Smooth muscle cell (in vitro differentiated cells): Measurements from ENCODE around the gene SERPINB8. TPM values are rescaled to one million over a fixed set of nuclear protein-coding genes. Genes with fewer than 3 reads are reported as not detected.

Experiments used
- DNase-seq: peaks from one replicate; lab custom pipeline; 2025; ENCODE audit not compliant: unreplicated experiment; lab: John Stamatoyannopoulos, UW
- H2AFZ ChIP-seq: fragments of 200-600 bp; sonication (generic); 2 replicates; pipeline ENCODE4 v1.6.0; 2016; ENCODE audit warnings: antibody characterized with exemption, low read depth, mild to moderate bottlenecking
- H3F3A ChIP-seq: fragments of 200-600 bp; sonication (generic); 2 replicates; pipeline ENCODE4 v1.6.0; 2017; ENCODE audit warnings: antibody characterized with exemption, low read depth
- H3K27ac ChIP-seq: fragments of 200-600 bp; sonication (generic); 2 replicates; pipeline ENCODE4 v1.5.1; 2016; ENCODE audit warnings: low read depth, mild to moderate bottlenecking
- H3K27me3 ChIP-seq: fragments of 200-600 bp; sonication (generic); 2 replicates; pipeline ENCODE4 v1.6.1; 2016; ENCODE audit warnings: low read depth, mild to moderate bottlenecking
- H3K36me3 ChIP-seq: fragments of 200-600 bp; sonication (generic); 2 replicates; pipeline ENCODE4 v1.5.1; 2016; ENCODE audit warnings: low read depth
- H3K4me1 ChIP-seq: fragments of 200-600 bp; sonication (generic); 2 replicates; pipeline ENCODE4 v1.5.1; 2016; ENCODE audit warnings: low read depth
- H3K4me2 ChIP-seq: fragments of 200-600 bp; sonication (generic); 2 replicates; pipeline ENCODE4 v1.6.0; 2016; ENCODE audit warnings: mild to moderate bottlenecking
- H3K4me3 ChIP-seq: fragments of 200-600 bp; sonication (generic); 2 replicates; pipeline ENCODE4 v1.5.1; 2016; ENCODE audit warnings: mild to moderate bottlenecking
- H3K79me2 ChIP-seq: fragments of 200-600 bp; sonication (generic); 2 replicates; pipeline ENCODE4 v1.6.0; 2016; ENCODE audit warnings: low read depth, mild to moderate bottlenecking
- H3K9ac ChIP-seq: fragments of 200-600 bp; sonication (generic); 2 replicates; pipeline ENCODE4 v1.6.0; 2016; ENCODE audit warnings: low read depth
- H3K9me3 ChIP-seq: fragments of 200-600 bp; sonication (generic); replicated peaks from 2 replicates; pipeline ENCODE4 v1.5.1; 2016; ENCODE audit warnings: low read depth
- H4K20me1 ChIP-seq: fragments of 200-600 bp; sonication (generic); 2 replicates; pipeline ENCODE4 v1.6.0; 2016; ENCODE audit warnings: low read depth
- WGBS: methylation state at CpG from one replicate; pipeline ENCODE4 v1.1.7; 2016; ENCODE audit warnings: low lambda C conversion rate; 5-methylcytosine and 5-hydroxymethylcytosine counted together
- polyA plus RNA-seq: library from polyadenylated mRNA; unstranded; fragments of >200 nt; fragmentation: Nextera tagmentation; extraction: Ambion mirVana; gene quantifications from 2 replicates; pipeline ENCODE4 v1.2.1, GENCODE V29; 2016
- total RNA-seq: library from RNA; depleted of rRNA; stranded (reverse); fragments of >200 nt; gene quantifications from 2 replicates; pipeline ENCODE4 v1.2.3, GENCODE V29; 2014
- TF ChIP-seq, protein P1 (sequence below): fragments of 200-600 bp; sonication (generic); IDR thresholded peaks from 2 replicates; pipeline ENCODE4 v1.5.1; 2017; ENCODE audit warnings: borderline replicate concordance, mild to moderate bottlenecking, antibody characterized with exemption; ENCODE audit not compliant: insufficient read depth, poor library complexity, severe bottlenecking

The SERPINB8 gene
- total and polyA plus RNA-seq, 2 experiments from 2014 or later = 15.9 to 20.5 TPM

DNA sequence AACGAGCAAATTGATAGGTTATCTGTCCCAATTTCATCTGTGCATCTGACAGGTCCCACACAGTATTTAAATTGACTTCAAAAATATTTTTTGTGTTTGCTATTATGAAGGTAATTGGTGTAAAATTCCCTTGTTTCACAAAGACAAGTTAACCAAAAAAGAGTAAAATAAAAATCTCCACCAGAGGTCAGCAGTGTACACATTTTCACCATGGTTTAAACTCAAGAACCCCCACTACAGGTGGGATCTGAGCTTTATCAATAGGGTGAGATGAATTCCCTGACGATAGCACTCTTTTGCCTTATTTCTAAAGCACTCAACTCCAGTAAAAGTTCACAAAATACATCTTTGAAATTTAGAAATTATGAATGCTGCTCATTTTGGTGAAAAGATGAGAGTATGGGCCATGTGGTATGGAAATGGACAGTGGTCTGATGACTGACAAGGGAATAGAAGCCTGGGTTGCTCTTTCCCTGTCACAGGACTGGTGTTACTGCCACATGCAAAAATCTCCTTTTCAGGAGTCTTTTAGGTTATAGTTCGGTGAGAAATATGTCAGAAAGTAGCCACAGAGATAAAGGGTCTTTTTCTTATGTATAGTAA is 68.0 kb downstream of the SERPINB8 start:
- DNase-seq = no peak
- TF ChIP-seq, protein P1, sequence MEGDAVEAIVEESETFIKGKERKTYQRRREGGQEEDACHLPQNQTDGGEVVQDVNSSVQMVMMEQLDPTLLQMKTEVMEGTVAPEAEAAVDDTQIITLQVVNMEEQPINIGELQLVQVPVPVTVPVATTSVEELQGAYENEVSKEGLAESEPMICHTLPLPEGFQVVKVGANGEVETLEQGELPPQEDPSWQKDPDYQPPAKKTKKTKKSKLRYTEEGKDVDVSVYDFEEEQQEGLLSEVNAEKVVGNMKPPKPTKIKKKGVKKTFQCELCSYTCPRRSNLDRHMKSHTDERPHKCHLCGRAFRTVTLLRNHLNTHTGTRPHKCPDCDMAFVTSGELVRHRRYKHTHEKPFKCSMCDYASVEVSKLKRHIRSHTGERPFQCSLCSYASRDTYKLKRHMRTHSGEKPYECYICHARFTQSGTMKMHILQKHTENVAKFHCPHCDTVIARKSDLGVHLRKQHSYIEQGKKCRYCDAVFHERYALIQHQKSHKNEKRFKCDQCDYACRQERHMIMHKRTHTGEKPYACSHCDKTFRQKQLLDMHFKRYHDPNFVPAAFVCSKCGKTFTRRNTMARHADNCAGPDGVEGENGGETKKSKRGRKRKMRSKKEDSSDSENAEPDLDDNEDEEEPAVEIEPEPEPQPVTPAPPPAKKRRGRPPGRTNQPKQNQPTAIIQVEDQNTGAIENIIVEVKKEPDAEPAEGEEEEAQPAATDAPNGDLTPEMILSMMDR = peak; percentile 65

More for the DNA sequence above, 68.0 kb downstream of the SERPINB8 start:
- H3K27ac ChIP-seq = no peak overlapping the region
- no peaks in the 10 kb centered on the region for H3F3A ChIP-seq
- H3K27me3 ChIP-seq = no peaks in the 10 kb centered on the region
- H2AFZ ChIP-seq = no peak overlapping the region
- no peaks in the 10 kb centered on the region for H3K4me1 ChIP-seq
- H4K20me1 ChIP-seq = no peaks in the 10 kb centered on the region
- no peak overlapping the region for H3K4me3 ChIP-seq
- no peaks in the 10 kb centered on the region for H3K79me2 ChIP-seq
- H3K9me3 ChIP-seq = no peaks in the 10 kb centered on the region
- H3K9ac ChIP-seq = no peak overlapping the region
- H3K36me3 ChIP-seq = no peaks in the 10 kb centered on the region
- H3K4me2 ChIP-seq = no peak overlapping the region
- 13% methylated on average over 3 of the region's 3 CpGs for WGBS

Other genes with a start within 250 kb of the SERPINB8 start
- gene SERPINB7, start 194.7 kb upstream of the SERPINB8 start, total RNA-seq = 111 and 174 TPM in 2 replicates
- gene SERPINB7, start 194.7 kb upstream of the SERPINB8 start, polyA plus RNA-seq = 18.4 and 30.0 TPM in 2 replicates
- gene SERPINB2, start 82.4 kb upstream of the SERPINB8 start, total RNA-seq = 26.8 and 29.8 TPM in 2 replicates
- 8.9 and 15.5 TPM in 2 replicates for gene SERPINB2, start 82.4 kb upstream of the SERPINB8 start, polyA plus RNA-seq
- 0.31 TPM in 1 of 2 replicates, not detected in the other for gene SERPINB10, start 62.1 kb upstream of the SERPINB8 start, total RNA-seq
- not detected in 2 replicates for gene SERPINB10, start 62.1 kb upstream of the SERPINB8 start, polyA plus RNA-seq
- gene HMSD, start 20.8 kb upstream of the SERPINB8 start, total RNA-seq = not detected in 2 replicates
- 0.26 and 0.64 TPM in 2 replicates for gene HMSD, start 20.8 kb upstream of the SERPINB8 start, polyA plus RNA-seq
- gene LINC00305, start 179.0 kb downstream of the SERPINB8 start, total RNA-seq = not detected in 2 replicates
- gene LINC00305, start 179.0 kb downstream of the SERPINB8 start, polyA plus RNA-seq = 0.48 and 0.97 TPM in 2 replicates